AG04449 (cell line): ENCODE data around the gene CELF1.

Experiments used
- CTCF ChIA-PET: fragments of 350-600 bp; formaldehyde crosslinking; extraction: SDS; loops from one replicate; lab custom pipeline; 2021; ENCODE audit warnings: antibody characterized with exemption; lab: Yijun Ruan, JAX
- POLR2A ChIA-PET: fragments of 400-600, 350-600 bp; formaldehyde crosslinking; extraction: SDS; loops from one replicate; lab custom pipeline; 2020; ENCODE audit warnings: antibody characterized with exemption, inconsistent platforms; lab: Yijun Ruan, JAX
- DNase-seq: peaks from one replicate; pipeline ENCODE4 v3.0.0-alpha.2; 2010; ENCODE audit warnings: low read depth, low spot score
- H3K4me3 ChIP-seq: 2 replicates; pipeline ENCODE4 v1.5.1; 2011; ENCODE audit warnings: low read depth, mild to moderate bottlenecking, control low read depth, low read length
- TF ChIP-seq, protein P1 (sequence below): IDR thresholded peaks from one replicate; pipeline ENCODE4 v1.5.1; 2011; ENCODE audit warnings: mild to moderate bottlenecking, moderate library complexity, low read length, control low read depth, inconsistent platforms; ENCODE audit not compliant: insufficient read depth; ENCODE audit errors: missing control alignments

The CELF1 gene

DNA sequence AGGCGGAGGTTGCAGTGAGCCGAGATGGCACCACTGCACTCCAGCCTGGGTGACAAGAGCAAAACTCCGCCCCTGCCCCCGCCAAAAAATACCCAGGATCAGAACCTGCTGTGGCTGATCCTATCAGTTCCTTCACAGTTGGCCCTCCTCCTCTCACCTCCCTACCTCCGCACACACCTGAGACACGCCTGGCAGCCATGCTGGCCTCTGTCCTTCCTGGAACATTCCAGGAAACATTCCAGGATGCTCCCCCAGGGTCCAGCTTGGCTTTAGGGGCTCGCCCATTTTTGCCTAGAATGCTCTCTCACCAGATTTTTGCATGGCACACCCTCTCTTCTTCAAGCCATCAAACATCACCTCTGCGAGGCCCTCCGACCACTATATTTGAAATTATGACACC is 106.1 kb downstream of the CELF1 start:
- no peak overlapping the region for H3K4me3 ChIP-seq
- POLR2A ChIA-PET = no interaction called here
- no peak for DNase-seq
- TF ChIP-seq, protein P1, sequence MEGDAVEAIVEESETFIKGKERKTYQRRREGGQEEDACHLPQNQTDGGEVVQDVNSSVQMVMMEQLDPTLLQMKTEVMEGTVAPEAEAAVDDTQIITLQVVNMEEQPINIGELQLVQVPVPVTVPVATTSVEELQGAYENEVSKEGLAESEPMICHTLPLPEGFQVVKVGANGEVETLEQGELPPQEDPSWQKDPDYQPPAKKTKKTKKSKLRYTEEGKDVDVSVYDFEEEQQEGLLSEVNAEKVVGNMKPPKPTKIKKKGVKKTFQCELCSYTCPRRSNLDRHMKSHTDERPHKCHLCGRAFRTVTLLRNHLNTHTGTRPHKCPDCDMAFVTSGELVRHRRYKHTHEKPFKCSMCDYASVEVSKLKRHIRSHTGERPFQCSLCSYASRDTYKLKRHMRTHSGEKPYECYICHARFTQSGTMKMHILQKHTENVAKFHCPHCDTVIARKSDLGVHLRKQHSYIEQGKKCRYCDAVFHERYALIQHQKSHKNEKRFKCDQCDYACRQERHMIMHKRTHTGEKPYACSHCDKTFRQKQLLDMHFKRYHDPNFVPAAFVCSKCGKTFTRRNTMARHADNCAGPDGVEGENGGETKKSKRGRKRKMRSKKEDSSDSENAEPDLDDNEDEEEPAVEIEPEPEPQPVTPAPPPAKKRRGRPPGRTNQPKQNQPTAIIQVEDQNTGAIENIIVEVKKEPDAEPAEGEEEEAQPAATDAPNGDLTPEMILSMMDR = no peak
- CTCF ChIA-PET = interaction anchor here (1.5 kb wide), 1 partner anchor 82 kb away, joined by 3 read pairs; no protein-coding TSS in a partner anchor

DNA sequence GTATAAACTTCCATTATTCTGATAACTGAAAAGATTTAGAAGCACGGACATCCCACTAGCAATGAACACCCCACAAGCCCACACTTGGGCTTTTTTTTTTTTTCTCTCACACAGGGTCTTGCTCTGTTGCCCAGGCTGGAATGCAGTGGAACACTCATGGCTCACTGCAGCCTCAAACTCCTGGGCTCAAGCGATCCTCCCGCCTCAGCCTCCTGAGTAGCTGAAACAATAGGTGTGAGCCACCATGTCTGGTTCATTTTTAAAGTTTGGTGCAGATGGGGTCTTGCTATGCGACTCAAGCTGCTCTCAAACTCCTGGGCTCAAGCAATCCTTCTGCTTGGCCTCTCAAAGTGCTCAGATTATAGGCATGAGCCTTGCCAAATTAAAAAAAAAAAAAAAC is 107.1 kb downstream of the CELF1 start:
- no peak for DNase-seq
- ChIA-PET CTCF (interaction anchor here (0.6 to 1.5 kb wide), 3 partner anchors 9 to 81 kb away, joined by 3 to 4 read pairs (median 3); no protein-coding TSS in a partner anchor), POLR2A (no interaction called here)
- no peak overlapping the region for H3K4me3 ChIP-seq
- TF ChIP-seq, protein P1 = no peak

DNA sequence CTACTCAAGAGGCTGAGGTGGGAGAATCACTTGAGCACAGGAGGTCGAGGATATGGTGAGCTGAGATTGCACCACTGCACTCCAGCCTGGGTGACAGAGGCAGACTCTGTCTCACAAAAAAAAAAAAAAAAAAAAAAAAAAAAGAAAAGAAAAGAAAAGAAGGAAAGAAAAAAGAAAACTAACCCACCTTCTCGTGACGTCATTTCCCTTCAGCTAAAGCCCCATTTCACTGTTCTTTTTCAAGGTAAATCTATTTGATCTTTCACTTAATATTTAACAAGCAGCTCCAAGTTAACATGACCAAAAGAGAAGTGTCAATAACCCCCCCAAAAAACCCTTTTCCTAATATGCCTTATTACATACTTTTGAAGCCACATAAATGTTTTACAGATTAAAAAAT is 109.1 kb downstream of the CELF1 start:
- CTCF ChIA-PET = interaction anchor here (1.5 to 2.7 kb wide), 2 partner anchors 9 to 11 kb away, joined by 7 to 8 read pairs; no protein-coding TSS in a partner anchor
- POLR2A ChIA-PET = no interaction called here
- DNase-seq = no peak
- TF ChIP-seq, protein P1 = no peak
- no peak overlapping the region for H3K4me3 ChIP-seq

DNA sequence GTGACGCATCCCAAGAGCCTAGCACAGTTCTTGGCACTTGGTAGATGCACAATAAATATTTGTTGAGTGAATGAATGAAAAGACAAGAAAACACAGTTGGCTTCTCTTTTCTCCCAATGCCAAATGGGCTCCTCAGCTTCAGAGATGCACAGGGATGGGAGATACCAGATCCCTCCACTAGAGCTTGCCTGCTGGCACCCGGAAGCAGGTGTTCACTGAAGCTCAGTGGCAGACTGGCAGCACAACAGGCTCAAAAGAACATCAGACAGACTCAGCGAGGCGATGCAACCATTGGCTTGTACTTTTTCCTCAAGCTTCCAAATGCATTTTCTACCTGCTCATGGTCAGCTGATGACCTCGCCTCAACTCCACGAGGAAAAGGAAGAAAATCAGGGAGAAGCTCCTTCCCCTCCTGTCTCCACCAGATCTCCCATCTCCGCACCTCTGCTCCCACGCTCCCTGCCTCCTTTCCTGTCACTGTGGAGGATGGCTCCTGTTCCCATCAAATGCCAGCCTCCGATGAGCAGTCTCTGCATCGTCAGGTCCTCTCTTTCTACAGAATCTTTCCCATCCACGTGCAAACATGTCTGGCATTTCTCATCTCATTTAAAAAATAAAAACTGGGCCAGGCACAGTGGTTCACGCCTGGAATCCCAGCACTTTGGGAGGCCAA is 109.8 kb downstream of the CELF1 start:
- no peak overlapping the region for H3K4me3 ChIP-seq
- no peak for DNase-seq
- TF ChIP-seq, protein P1 = no peak
- ChIA-PET POLR2A (no interaction called here), CTCF (interaction anchor here (1.5 to 2.7 kb wide), 3 partner anchors 10 to 69 kb away, joined by 4 to 8 read pairs (median 7); no protein-coding TSS in a partner anchor)

DNA sequence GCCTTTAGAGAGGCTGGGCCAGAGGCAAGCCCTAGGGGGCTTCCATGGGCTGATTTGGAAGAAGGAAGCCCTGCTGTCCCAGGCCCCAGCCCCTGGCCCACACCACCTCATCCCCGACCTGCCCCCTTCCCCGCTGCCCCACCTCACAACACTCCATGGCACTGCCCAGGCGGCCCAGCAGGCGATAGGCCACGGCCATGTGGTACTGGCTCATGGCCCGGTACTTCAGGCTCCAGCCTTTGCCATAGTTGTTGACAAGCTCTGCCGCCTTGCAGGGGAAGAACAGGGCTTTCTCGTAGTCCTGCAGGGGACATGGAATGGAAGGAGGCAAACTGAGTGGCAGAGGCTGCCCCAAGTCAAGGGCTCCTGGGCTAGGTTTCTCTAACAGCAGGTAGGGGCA is 110.4 kb downstream of the CELF1 start:
- H3K4me3 ChIP-seq = no peak overlapping the region
- CTCF ChIA-PET = interaction anchor here (1.7 to 2.7 kb wide), 2 partner anchors 10 to 68 kb away, joined by 4 to 7 read pairs; no protein-coding TSS in a partner anchor
- no peak for DNase-seq
- POLR2A ChIA-PET = no interaction called here
- TF ChIP-seq, protein P1 = no peak

DNA sequence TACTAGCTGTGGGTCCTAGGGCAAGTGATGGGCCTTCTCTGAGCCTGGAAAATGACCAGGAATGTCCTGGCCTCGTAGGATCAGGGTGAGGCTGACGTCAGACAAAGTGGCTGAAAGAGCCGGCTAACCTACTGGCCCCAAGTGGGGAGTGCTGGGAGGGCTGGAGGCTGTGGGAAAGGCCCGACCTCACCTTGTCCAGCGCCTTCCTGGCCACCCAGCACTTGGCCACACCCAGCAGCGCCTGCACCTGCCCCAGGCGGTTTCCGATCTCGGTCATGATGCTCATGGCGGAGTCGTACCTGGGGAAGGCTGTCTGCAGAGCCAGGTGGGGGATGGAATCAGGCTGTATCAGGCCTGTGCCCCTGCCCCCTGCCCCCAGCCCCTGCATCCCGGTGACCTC is 111.5 kb downstream of the CELF1 start:
- TF ChIP-seq, protein P1 = no peak
- no peak overlapping the region for H3K4me3 ChIP-seq
- no peak for DNase-seq
- ChIA-PET CTCF (interaction anchor here (1.0 to 2.7 kb wide), 2 partner anchors 15 to 67 kb away, joined by 3 to 7 read pairs; partner anchors contain the start of gene PSMC3), POLR2A (no interaction called here)
